Dedifferentiated amniotic fluid mesenchymal stem cell (primary cell): Measurements from ENCODE around the gene PPP1CC.
"Not testable (repeated sequence)": the region's sequence is repeated elsewhere in the genome, so short reads cannot be mapped to it uniquely, and the experiment has no call there.

ENCODE experiments used
- DNase-seq: peaks from one replicate; pipeline ENCODE4 v3.0.0-alpha.2; 2016; ENCODE audit errors: extremely low spot score

The PPP1CC gene

DNA sequence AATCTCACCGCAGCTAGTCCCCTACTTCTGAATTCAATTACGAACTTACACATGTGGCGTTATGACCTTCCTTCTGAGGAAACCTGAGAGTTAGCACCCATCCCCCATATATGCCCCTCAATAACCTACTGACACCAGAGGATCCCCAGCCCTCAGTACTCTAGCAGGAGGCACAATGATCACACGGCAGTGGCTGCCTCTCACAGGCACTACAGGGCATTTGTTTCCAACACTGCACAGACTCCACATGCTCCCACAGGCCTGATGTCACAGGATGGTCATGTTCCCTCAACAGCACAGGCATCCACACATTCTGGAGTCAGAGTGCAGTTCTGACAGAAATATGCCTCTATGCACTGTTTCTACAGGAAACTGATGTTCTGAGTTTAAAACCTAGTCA is 17.4 kb downstream of the PPP1CC start:
- DNase-seq, result no peak

DNA sequence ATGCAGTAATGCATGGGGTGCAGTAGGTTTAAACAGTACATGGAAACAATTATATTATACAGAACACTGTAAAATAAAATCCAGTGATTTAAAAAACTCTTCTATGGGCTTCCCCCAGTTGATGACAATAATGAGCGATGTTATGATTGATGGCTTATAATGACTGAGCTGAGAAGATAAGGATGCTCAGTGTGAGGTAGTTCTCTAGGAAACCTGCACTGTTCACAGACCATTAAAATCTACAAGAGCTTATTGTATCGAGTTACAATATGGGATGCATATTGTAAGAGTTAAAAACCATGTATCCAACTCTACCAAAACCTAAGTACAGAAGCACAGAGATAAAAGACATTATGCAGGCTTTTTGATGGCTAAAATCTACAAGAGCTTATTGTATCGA is 19.8 kb downstream of the PPP1CC start:
- not testable (repeated sequence) for DNase-seq

DNA sequence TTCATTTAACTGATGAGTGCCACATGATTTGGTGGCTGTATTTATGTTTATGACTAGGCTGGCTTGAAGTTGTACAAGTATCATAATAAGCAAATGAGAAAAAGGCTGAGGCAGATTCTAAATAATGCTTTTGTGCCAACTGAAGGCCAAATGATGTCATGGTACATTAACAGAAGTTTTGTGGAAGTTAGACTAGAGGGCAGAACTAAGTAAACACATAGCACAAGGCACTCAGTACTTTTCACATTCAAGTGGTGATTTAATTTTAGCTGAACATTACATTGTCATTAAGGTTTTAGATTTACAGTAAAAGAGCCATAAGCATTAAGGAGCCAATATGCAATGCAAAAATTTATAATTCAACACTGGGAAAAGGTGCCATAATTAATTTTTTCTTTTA is 21.1 kb downstream of the PPP1CC start:
- no peak for DNase-seq

DNA sequence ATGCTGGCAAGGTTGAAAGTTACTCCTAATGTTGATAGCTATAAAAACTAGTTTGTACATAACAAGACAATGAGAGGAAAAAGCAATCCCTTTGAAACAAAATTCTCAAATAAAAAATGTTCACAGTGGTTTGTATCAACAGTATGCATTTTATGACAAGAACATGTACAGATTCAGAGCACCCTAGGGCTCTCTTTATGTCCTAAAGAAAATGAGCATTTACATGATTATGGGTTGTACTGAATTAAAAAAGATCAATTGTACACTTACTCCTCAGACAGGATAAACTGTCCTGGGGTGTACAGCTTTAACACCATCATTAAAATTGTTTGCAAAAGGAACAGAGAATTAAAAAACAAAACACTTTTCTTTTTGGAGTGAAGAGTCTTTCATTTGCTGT is 22.2 kb downstream of the PPP1CC start:
- no peak for DNase-seq

DNA sequence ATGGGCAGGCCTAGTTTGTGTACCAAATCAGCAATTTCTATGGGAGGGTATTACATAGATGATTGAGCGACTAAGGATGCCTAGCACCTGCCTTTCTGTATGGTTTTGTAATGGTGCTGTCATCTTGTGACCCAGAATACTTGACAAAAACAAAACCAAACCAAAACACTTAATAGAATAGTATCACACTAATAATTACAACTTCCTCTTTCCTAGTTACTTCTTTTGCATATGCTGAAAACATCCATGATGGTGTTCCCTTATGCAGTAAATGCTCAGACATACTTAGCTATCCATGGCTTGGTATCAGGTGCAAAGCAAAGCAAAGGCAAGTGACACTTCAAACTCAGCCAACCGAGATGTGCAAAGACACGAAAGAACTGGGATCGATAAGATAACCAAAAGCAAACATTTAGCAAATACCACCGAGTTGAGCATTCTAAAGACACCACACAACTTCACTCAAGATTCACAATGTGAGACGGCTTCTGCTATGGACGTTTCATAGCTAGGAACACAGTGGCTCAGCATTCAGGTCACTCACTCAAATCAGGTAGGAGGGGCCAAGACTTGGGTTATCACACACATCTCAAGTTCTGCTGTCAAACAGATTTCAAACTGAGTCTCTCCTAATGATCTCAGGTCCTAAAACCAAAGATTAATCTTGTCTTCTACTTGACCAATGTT is 24.3 kb downstream of the PPP1CC start:
- DNase-seq, result no peak

DNA sequence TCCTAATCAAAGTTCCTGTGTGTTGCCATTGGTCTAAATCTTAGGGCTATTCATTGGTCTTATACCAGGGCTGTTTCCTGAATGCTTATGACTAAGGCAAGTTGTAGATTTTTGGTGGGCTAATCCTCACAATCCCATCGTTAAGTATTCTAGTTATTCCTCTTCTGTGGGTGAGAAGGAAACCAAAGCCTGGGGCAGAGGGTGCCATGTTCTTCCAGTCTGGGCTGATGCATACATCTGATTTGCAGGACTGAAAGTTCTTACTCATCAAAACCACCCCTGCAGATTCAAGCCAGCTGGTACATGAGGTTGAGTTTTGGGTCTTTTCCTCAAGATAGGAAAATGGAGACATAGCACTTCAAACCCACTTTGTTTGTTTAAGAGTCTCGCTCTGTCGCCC is 25.7 kb downstream of the PPP1CC start:
- DNase-seq, result no peak

DNA sequence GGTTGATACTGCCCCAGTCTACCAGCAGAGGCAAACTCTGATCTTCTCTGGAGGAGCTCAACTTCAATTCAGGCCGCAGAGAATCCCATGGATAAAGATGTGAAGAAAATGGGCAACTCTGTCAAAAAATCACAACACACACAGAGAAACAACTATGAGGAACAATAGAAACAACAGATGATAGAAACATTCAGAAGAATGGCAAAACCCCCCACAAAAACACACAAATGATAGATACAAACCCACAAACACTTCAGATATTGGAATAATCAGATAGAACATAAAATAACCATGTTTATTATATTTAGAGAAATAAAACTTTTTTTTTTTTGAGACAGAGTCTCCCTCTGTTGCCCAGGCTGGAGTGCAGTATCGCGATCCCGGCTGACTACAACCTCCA is 33.8 kb downstream of the PPP1CC start:
- no peak for DNase-seq

DNA sequence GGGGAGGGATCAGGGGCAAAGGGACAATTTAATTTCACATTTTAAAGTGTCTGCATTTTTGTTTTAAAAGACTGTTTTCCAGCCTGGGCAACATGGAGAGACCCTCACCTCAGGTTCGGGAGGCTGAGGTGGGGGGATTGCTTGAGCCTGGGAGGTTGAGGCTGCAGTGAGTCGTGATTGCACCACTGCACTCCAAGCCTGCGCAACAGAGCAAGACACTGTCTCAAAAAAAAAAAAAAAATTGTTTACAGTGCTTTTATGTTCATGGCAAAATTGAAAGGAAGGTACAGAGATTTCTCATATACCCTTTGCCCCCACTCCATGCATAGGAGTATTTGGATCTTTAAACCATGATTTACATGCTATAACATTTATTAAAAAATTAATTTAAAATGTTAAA is 37.4 kb downstream of the PPP1CC start:
- DNase-seq, result no peak

DNA sequence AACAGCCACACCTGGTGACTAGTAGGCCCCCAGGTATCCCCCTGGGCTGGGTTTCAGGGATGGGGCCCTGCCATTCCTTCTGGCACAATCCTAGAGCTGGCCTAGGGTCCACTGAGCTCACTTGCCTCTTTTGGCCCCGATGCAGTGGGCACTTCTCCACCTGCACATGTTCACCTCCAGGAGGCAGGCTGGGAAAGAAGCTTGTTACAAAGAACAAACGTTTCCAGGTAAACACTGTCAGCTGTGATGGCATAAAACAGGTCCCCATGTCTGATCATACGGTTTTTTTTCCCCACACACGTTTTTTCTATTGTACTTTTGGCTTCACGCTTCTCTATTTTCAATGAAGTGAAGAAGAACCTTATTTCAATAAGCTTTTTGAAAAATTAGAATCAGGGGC is 37.9 kb downstream of the PPP1CC start:
- DNase-seq, result no peak

DNA sequence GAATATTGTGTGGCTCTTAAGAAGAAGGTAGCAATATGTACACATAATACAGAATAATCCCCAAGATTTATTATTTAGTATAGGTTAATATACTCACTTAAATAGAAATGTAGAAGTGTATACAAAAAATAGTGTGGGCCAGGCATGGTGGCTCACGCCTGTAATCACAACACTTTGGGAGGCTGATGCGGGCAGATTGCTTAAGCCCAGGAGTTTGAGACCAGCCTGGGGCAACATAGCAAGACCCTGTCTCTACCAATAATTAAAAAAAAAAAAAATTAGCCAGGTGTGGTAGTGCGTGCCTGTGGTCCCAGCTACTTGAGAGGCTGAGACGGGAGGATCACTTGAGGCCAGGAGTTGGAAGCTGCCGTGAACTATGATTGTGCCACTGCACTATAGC is 38.5 kb downstream of the PPP1CC start:
- no peak for DNase-seq

DNA sequence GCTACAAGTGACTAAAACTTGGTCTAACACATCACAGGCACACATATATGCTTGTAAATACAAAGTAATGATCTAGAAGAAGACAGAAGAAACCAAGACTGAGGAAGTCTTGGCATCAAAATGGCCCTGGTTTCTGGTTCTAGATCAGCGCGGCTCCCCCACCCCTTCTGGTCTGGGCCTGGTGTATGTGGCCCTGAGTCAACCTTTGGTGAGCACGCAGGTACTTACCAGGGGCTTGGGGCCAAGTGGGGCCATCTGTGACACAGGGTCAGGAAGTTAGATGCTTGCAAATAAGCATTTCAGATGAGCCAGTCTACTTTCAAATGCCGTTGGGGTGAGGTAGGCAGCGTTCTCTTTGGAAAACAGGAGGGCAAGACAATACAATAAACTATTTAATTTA is 40.6 kb downstream of the PPP1CC start:
- no peak for DNase-seq

DNA sequence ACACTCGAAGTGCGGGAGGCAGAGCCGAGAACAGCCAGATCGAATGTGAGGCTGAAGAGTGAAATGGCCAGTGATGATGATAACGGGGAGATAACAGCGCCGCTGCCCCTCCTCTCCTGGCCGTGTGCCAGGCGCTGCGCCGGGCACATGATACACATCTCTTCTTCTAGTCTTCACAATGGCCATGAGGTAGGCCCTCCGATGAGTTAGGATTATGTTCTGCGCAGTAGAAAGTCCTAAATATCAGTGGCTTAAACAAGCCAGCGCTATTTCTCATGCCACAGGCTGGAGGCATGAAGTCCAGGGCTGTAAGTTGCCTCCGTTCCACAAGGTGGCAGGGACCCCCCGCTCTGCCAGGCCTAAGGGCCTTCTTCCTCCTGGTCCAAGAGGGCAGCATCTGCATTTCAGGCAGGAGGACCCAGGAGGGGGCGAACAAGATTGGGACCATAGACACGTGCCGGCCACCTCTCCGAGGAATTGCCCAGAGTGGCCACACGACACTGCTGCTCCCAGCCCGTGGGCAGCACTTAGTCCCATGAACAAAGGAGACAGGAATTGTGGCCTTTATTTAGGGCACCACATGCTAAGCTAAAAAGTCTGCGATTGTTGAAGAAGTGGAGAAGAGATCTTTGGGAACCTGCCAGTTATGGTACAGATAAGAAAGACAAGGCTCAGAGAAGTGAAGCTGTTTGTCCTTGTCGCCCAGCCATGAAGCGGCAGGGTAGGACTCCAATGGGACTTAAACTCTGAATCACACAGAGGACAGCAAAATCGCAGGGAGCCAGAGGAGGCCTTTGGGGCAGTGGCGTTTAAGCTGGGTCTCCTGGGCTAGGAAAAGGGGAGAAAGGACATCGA is 42.9 kb downstream of the PPP1CC start:
- no peak for DNase-seq

DNA sequence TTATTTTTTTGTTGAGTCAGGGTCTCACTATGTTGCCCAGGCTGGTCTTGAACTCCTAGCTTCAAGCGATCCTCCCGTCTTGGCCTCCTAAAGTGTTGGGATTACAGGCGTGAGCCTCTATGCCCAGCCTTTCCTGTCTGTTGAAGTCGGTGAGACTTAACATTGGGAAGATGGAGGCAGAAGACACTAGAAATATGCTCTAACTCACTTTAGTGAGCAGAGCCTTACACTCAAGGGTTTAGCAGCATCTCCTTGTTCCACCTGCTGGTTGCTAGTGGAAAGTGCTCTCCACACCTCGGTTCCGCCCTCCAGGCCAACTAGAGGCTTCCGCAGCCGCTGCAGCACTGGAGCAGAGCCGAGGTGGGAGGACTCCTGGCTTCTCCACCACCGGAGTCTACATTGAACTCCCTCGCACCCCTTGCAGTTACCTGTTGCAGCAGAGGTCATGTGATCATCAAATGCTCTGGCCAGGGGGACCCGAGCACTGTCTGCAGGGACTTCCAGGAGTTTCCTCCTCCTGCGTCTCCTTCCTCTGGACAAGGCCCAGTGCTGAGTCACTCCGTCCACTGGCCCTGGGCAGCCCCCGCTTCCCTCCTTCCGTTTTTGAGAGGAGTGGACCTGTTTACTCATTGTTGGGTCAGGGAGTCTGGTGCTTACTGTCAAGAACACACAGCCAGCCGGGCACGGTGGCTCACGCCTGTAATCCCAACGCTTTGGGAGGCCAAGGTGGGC is 44.4 kb downstream of the PPP1CC start:
- DNase-seq, result no peak

DNA sequence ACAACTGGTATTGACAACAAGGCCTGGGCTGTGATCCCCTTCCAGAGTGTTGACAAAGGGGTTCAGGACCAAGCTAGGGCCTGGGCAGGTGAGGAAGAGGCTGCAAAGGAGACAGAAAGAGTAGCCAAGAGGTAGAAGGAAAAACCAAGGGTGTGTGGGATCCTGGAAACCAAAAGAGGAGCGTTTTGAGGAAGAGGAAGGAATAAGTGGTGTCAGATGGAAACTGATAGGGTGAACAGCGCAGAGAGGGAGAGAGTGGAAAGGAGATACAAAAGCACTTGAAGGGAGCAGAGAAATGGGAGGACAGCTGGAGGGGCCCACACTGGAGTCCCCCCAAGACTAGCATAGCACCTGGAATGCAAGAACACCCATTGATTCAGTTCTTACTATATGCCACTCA is 45.5 kb downstream of the PPP1CC start:
- no peak for DNase-seq

DNA sequence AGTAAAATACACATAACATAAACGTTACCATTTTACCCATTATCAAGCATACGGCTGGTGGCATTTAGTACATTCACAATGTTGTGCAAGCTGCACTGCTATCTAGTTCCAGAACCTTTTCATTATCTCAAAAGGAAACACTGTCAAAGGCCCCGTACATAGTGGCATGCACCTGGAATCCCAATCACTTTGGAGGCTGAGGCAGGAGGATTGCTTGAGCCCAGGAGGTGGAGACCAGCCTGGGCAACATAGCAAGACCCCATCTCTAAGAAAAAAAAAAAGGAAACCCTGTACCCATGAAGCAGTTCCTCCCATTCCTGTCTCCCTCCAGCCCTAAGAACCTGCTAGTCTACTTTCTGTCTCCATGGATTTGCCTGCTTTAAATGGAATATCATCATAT is 46.4 kb downstream of the PPP1CC start:
- no peak for DNase-seq

DNA sequence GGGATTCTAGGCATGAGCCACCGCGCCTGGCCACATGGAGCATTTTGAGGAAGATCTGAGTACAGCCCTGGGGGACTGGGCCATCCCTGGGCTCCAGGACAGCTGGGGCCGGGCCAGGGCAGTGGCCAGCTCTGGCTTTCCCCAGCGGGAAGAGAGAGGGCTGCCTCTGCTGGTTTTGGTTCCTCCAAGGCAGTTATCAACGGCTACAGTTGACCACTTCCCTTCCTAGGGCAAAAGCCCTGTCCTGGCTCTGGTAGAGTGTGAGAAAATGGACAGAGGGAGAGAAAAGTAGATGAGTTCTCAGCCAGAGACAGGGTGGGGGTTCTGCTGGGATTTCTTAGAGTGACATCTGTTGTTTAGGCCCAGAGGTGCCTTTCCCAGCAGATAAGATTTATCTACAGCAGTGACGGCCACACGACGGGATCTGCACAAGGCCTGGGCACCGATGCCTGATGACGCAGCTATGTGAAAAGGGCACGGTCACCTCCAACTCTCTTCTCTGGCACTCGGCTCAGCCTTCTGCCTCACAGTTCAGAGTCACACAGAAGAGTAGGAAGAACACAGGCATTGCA is 48.3 kb downstream of the PPP1CC start:
- DNase-seq, result no peak

DNA sequence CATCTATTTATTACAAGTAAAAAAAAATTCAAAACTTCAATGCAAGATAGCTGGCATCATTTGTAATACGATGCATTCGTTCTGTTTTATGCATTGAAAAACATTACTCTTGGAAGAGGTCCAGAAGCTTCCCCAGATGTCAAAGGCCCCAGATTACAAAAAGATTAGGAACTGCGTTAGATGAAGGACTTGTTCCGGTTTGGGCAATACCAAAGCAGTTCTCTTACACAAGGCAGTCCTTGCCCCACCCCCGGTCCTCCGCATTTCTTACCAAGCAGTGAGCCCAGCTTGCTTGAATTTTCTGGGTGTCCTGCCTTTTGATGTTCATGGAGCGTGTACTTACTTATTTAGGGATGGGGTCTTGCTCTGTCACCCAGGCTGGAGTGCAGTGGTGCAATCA is 49.0 kb downstream of the PPP1CC start:
- DNase-seq, result no peak

DNA sequence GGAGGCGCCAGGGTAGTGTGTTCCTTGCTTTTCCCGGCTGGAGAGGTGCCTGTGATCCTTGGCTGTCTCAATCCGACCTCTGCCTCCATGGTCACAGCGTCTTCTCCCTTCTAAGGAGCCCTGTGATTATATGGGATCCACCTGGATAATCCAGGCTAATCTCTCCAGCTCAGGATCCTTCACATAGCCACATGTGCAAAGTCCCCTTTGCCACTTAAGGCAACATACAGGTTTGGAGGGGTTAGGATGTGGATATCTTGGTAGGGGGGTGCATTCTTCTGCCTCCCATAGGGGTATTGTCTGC is 52.6 kb downstream of the PPP1CC start:
- no peak for DNase-seq

DNA sequence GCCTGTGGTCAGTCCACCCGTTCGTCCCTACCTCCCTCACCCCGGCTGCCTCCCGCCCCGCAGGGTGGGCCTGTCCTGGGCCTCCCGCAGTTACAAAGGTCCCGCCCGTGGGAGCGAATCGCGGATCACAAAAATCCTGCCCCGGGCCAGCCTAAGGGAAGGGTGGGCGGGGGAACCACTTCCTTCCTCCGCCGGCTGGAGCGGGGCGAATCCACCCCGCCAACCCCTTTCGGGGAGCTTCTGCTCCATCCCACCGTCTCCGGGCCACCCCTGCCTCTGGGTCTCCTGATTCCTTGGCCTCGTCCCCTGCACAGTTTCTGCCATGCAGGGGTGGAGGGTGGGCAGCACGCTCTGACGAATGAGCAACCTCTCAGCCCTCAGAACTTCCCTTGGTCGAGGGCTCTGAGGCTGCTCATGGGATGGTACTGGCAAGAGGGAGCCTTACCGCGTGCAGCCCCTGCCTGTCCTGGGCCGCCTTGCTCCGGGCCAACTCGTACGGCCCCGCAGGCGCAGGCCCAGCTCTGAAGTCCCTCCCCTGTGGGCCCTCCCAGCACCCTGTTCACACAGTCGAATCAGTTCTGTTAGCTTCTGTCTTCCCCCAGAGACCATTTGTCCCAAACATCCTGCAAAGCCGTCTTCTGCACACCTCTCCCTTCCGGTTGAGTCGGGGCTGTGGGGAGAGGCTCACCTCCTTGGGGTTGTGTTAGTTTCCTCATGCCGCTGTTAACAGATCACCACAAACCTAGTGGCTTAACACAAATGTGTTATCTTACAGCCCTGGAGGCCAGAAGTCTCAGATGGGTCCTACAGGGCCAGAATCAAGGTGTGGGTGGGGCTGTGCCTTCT is 53.2 kb downstream of the PPP1CC start:
- no peak for DNase-seq

DNA sequence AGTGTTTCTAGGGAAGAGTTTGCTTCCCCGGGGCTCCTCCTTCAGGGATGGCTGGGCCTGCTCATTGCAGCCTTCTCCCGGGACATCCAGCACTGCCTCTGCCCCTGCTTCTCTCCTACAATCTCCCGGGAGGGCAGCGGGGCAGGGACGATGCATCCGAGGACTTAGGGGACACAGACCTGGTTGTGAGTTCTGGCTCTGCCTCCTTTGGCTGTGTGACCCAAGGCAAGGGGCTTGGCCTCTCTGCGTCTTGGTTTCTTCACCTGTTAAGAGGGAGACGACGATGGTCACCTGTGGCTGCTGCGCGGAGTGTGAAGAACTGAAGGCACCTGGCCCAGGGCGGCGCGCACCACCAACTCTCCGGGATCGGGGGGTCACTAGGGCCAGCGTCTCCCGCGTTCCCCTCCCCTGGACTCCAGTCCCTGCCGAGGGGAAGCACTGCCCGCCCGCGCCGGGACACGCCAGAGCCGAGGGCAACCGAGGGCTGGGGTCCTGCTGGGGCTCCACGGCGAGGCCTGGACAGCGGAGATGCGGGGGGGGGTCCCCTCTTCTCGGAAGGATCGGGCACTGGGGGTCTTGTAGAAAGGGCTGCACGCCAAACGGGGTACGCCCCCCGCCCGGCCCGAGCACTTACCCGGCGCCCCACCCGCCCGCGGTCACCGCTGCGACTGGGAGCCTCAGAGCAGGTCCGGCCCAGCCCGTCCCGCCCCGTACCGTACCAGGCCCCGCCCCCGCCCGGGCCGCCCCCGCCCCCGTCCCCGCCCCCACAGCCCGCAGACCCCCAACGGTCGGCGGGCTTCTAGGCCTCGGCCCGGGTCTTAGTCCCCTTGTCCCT is 54.0 kb downstream of the PPP1CC start, which contains the start of gene HVCN1:
HVCN1 (minus strand) TSS at position 670 of the 835 bp plus-strand sequence. CDS start 5,870 bp downstream, outside the sequence.
- no peak for DNase-seq
